NCI-H446 (cell line): ENCODE data around the gene PRSS8.
A peak's percentile ranks its signal among the peaks of the same experiment; 100 is the strongest.

Experiments
- DNase-seq, 2 experiments: peaks; one replicate each; lab custom pipeline; 2025; lab: John Stamatoyannopoulos, UW

Gene PRSS8

GRCh38 chr16:31128711-31129567, 6.6 kb downstream of the PRSS8 start:
- no peak for DNase-seq

GRCh38 chr16:31127182-31127581, 8.3 kb downstream of the PRSS8 start:
- DNase-seq = no peak

- no peak for DNase-seq
Observed at GRCh38 chr16:31125844-31126243, 9.7 kb downstream of the PRSS8 start.

GRCh38 chr16:31120129-31120528, 15.4 kb downstream of the PRSS8 start:
- DNase-seq = no peak

GRCh38 chr16:31118223-31119155, 17.0 kb downstream of the PRSS8 start:
- no peak for DNase-seq

- peak; percentile 95 to 99 for DNase-seq
Observed at GRCh38 chr16:31117384-31118222, 17.9 kb downstream of the PRSS8 start, which contains the start of gene KAT8. Gene KAT8 (plus strand): TSS chr16:31117664. CDS start chr16:31117682, 18 bp downstream.

- no peak for DNase-seq
Observed at GRCh38 chr16:31114468-31114867, 21.1 kb downstream of the PRSS8 start.

- no peak for DNase-seq
Observed at GRCh38 chr16:31113121-31114120, 22.1 kb downstream of the PRSS8 start.

- no peak for DNase-seq
Observed at GRCh38 chr16:31112711-31113110, 22.8 kb downstream of the PRSS8 start.

GRCh38 chr16:31111881-31112466, 23.6 kb downstream of the PRSS8 start:
- DNase-seq = no peak

GRCh38 chr16:31110106-31111034, 25.2 kb downstream of the PRSS8 start:
- DNase-seq = no peak

- no peak for DNase-seq
Observed at GRCh38 chr16:31109622-31110021, 25.9 kb downstream of the PRSS8 start.

GRCh38 chr16:31108794-31109558, 26.6 kb downstream of the PRSS8 start:
- DNase-seq = no peak

- DNase-seq = peak; percentile 48 to 79
Observed at GRCh38 chr16:31108035-31108793, 27.3 kb downstream of the PRSS8 start, which contains the start of gene BCKDK. Gene BCKDK (plus strand): TSS chr16:31108386. CDS start chr16:31109224, 838 bp downstream.

- no peak for DNase-seq
Observed at GRCh38 chr16:31107465-31107867, 28.1 kb downstream of the PRSS8 start.

GRCh38 chr16:31106509-31107464, 28.7 kb downstream of the PRSS8 start:
- DNase-seq = no peak
